Effector memory CD4-positive, alpha-beta T cell (primary cell): ENCODE results near the gene KCNQ4.

Experiments
- DNase-seq, 3 donors: peaks; one replicate each; pipeline ENCODE4 v3.0.0-alpha.2; 2020
- H3K27ac ChIP-seq: 2 replicates; pipeline ENCODE4 v1.7.0; 2013; ENCODE audit warnings: mild to moderate bottlenecking, low read length, moderate library complexity; ENCODE audit not compliant: insufficient read depth, poor library complexity, severe bottlenecking
- H3K27me3 ChIP-seq: replicated peaks from 2 replicates; pipeline ENCODE4 v1.7.0; 2013; ENCODE audit warnings: mild to moderate bottlenecking, low read length; ENCODE audit not compliant: insufficient read depth, control insufficient read depth, poor library complexity, severe bottlenecking
- H3K36me3 ChIP-seq: 2 replicates; pipeline ENCODE4 v1.7.0; 2013; ENCODE audit warnings: mild to moderate bottlenecking, low read length, moderate library complexity; ENCODE audit not compliant: control insufficient read depth, insufficient read depth
- H3K4me1 ChIP-seq: 2 replicates; pipeline ENCODE4 v1.7.0; 2013; ENCODE audit warnings: low read length, mild to moderate bottlenecking; ENCODE audit not compliant: control insufficient read depth, insufficient read depth, poor library complexity, severe bottlenecking
- H3K4me3 ChIP-seq: 2 replicates; pipeline ENCODE4 v1.7.0; 2013; ENCODE audit warnings: low read length, low read depth, mild to moderate bottlenecking; ENCODE audit not compliant: insufficient read depth, poor library complexity, severe bottlenecking
- H3K9me3 ChIP-seq: 2 replicates; pipeline ENCODE4 v1.7.0; 2013; ENCODE audit warnings: mild to moderate bottlenecking, low read length, moderate library complexity; ENCODE audit not compliant: control insufficient read depth

Gene KCNQ4

GRCh38 chr1:40887652-40888051, 104.1 kb downstream of the KCNQ4 start:
- Histone ChIP-seq H3K4me1 (peaks cover 5% of the 10 kb centered on the region), H3K9me3 (no peaks in the 10 kb centered on the region), H3K36me3 (no peaks in the 10 kb centered on the region), H3K27me3 (peaks cover 11% of the 10 kb centered on the region), H3K27ac (no peak overlapping the region), H3K4me3 (no peak overlapping the region)
- DNase-seq: no peak
